Measurements from ENCODE around the gene ZNF407.

ZNF407 gene

GRCh38 chr18:75064513-75064905 lies 466.8 kb downstream of the ZNF407 start:
- no peaks in the 10 kb centered on the region for H3K79me2 ChIP-seq (ENCODE audit: control insufficient read depth, low read length)
- H3K9me2 ChIP-seq (replicated peaks; ENCODE audit: control insufficient read depth, low read length) = no peaks in the 10 kb centered on the region
- no peaks in the 10 kb centered on the region for H3K36me3 ChIP-seq (ENCODE audit: control insufficient read depth, low read length)
- H3F3A ChIP-seq (ENCODE audit: control insufficient read depth, insufficient read depth) = no peaks in the 10 kb centered on the region
- H3K27me3 ChIP-seq (ENCODE audit: control insufficient read depth, low read length) = no peaks in the 10 kb centered on the region
- TF ChIP-seq EZH2phosphoT487 (IDR thresholded peaks at IDR 0.05; ENCODE audit: borderline replicate concordance, low read length) (no peak), CTCF (IDR thresholded peaks at IDR 0.05; ENCODE audit: low read depth, low read length, poor library complexity, severe bottlenecking) (no peak)
- no peak overlapping the region for H3K27ac ChIP-seq (ENCODE audit: low read depth, low read length)
- H4K20me1 ChIP-seq (ENCODE audit: control insufficient read depth, insufficient read depth, low read depth, low read length) = no peaks in the 10 kb centered on the region
- no peak overlapping the region for H3K4me3 ChIP-seq (ENCODE audit: low read length)
- no peaks in the 10 kb centered on the region for H3K9me3 ChIP-seq (ENCODE audit: control insufficient read depth, insufficient read depth, low read length)
- H3K4me2 ChIP-seq (ENCODE audit: low read length) = no peak overlapping the region
- no peaks in the 10 kb centered on the region for H3K4me1 ChIP-seq (ENCODE audit: control insufficient read depth, low read length)

GRCh38 chr18:75065251-75066000 lies 467.8 kb downstream of the ZNF407 start:
- no peaks in the 10 kb centered on the region for H3K79me2 ChIP-seq (ENCODE audit: control insufficient read depth, low read length)

GRCh38 chr18:75066021-75066880 lies 468.6 kb downstream of the ZNF407 start:
- no peak for TF ChIP-seq EZH2phosphoT487 (IDR thresholded peaks at IDR 0.05; ENCODE audit: borderline replicate concordance, low read length)
- TF ChIP-seq CTCF (IDR thresholded peaks at IDR 0.05; ENCODE audit: low read depth, low read length, poor library complexity, severe bottlenecking) = no peak
- no peaks in the 10 kb centered on the region for H3K79me2 ChIP-seq (ENCODE audit: control insufficient read depth, low read length)
- peaks cover 13% of the 10 kb centered on the region for H3K4me1 ChIP-seq (ENCODE audit: control insufficient read depth, low read length)
- no peaks in the 10 kb centered on the region for H3K9me2 ChIP-seq (replicated peaks; ENCODE audit: control insufficient read depth, low read length)
- H3K27ac ChIP-seq (ENCODE audit: low read depth, low read length) = no peak overlapping the region
- no peaks in the 10 kb centered on the region for H3K36me3 ChIP-seq (ENCODE audit: control insufficient read depth, low read length)
- no peak overlapping the region for H3K4me3 ChIP-seq (ENCODE audit: low read length)
- H3K9me3 ChIP-seq (ENCODE audit: control insufficient read depth, insufficient read depth, low read length) = no peaks in the 10 kb centered on the region
- no peaks in the 10 kb centered on the region for H4K20me1 ChIP-seq (ENCODE audit: control insufficient read depth, insufficient read depth, low read depth, low read length)
- H3F3A ChIP-seq (ENCODE audit: control insufficient read depth, insufficient read depth) = peaks cover 3% of the 10 kb centered on the region; the same call in 1 of the 2 replicates
- no peak overlapping the region for H3K4me2 ChIP-seq (ENCODE audit: low read length)
- no peaks in the 10 kb centered on the region for H3K27me3 ChIP-seq (ENCODE audit: control insufficient read depth, low read length)

More at GRCh38 chr18:75065251-75066000, 467.8 kb downstream of the ZNF407 start:
- no peaks in the 10 kb centered on the region for H3K36me3 ChIP-seq (ENCODE audit: control insufficient read depth, low read length)
- H3K9me2 ChIP-seq (replicated peaks; ENCODE audit: control insufficient read depth, low read length) = no peaks in the 10 kb centered on the region
- H3K27ac ChIP-seq (ENCODE audit: low read depth, low read length) = no peak overlapping the region
- H3K4me3 ChIP-seq (ENCODE audit: low read length) = no peak overlapping the region
- H3F3A ChIP-seq (ENCODE audit: control insufficient read depth, insufficient read depth) = no peaks in the 10 kb centered on the region
- no peaks in the 10 kb centered on the region for H3K27me3 ChIP-seq (ENCODE audit: control insufficient read depth, low read length)
- no peak for TF ChIP-seq CTCF (IDR thresholded peaks at IDR 0.05; ENCODE audit: low read depth, low read length, poor library complexity, severe bottlenecking)
- TF ChIP-seq EZH2phosphoT487 (IDR thresholded peaks at IDR 0.05; ENCODE audit: borderline replicate concordance, low read length) = no peak
- no peaks in the 10 kb centered on the region for H3K9me3 ChIP-seq (ENCODE audit: control insufficient read depth, insufficient read depth, low read length)
- H3K4me1 ChIP-seq (ENCODE audit: control insufficient read depth, low read length) = peaks cover 5% of the 10 kb centered on the region
- no peak overlapping the region for H3K4me2 ChIP-seq (ENCODE audit: low read length)
- H4K20me1 ChIP-seq (ENCODE audit: control insufficient read depth, insufficient read depth, low read depth, low read length) = no peaks in the 10 kb centered on the region
